COR-L47 (cell line): ENCODE measurements around the gene TTYH2.
"Not testable (repeated sequence)": the region's sequence is repeated elsewhere in the genome, so short reads cannot be mapped to it uniquely, and the experiment has no call there.

Experiments used
- DNase-seq: peaks from one replicate; lab custom pipeline; 2025; lab: John Stamatoyannopoulos, UW

TTYH2 gene

GRCh38 chr17:74212913-74213791, at the start of gene TTYH2:
TTYH2 (plus strand) TSS chr17:74213571; CDS start chr17:74213588, 17 bp downstream.
- DNase-seq, result peak; percentile 75

- DNase-seq, result no peak
Measured at GRCh38 chr17:74163836-74164235, 49.5 kb upstream of the TTYH2 start.

GRCh38 chr17:74164446-74165045, 48.8 kb upstream of the TTYH2 start:
- DNase-seq, result no peak

- no peak for DNase-seq
Measured at GRCh38 chr17:74165797-74166365, 47.5 kb upstream of the TTYH2 start.

GRCh38 chr17:74170924-74171323, 42.4 kb upstream of the TTYH2 start:
- no peak for DNase-seq

- DNase-seq, result no peak
Measured at GRCh38 chr17:74172700-74173099, 40.7 kb upstream of the TTYH2 start.

- DNase-seq, result peak; percentile 53
Measured at GRCh38 chr17:74176546-74177001, 36.8 kb upstream of the TTYH2 start.

GRCh38 chr17:74177018-74177450, 36.3 kb upstream of the TTYH2 start:
- DNase-seq, result no peak

GRCh38 chr17:74179576-74179975, 33.8 kb upstream of the TTYH2 start:
- no peak for DNase-seq

GRCh38 chr17:74180336-74180735, 33.0 kb upstream of the TTYH2 start:
- DNase-seq, result no peak

GRCh38 chr17:74181341-74181740, 32.0 kb upstream of the TTYH2 start:
- DNase-seq, result no peak

- DNase-seq, result peak; percentile 33
Measured at GRCh38 chr17:74182041-74182723, 31.2 kb upstream of the TTYH2 start.

- DNase-seq, result no peak
Measured at GRCh38 chr17:74183411-74183810, 30.0 kb upstream of the TTYH2 start.

GRCh38 chr17:74185571-74186185, 27.7 kb upstream of the TTYH2 start:
- peak; percentile 59 for DNase-seq

- DNase-seq, result no peak
Measured at GRCh38 chr17:74186498-74186897, 26.9 kb upstream of the TTYH2 start.

- DNase-seq, result peak; percentile 77
Measured at GRCh38 chr17:74187761-74188160, 25.6 kb upstream of the TTYH2 start.

GRCh38 chr17:74188687-74189086, 24.7 kb upstream of the TTYH2 start:
- DNase-seq, result not testable (repeated sequence)

- peak; percentile 50 for DNase-seq
Measured at GRCh38 chr17:74190154-74190553, 23.2 kb upstream of the TTYH2 start.

- DNase-seq, result no peak
Measured at GRCh38 chr17:74190807-74191406, 22.5 kb upstream of the TTYH2 start.

GRCh38 chr17:74192950-74193781, 20.2 kb upstream of the TTYH2 start:
- DNase-seq, result peak; percentile 75
